Mesothelial cell of epicardium (in vitro differentiated cells): ENCODE results near the gene DAGLB. TPM values are rescaled to one million over a fixed set of nuclear protein-coding genes. Genes with fewer than 3 reads are reported as not detected.

Source experiments
- DNase-seq, 2 experiments: peaks; one replicate each; pipeline ENCODE4 v3.0.0; 2021; ENCODE audit warnings: low spot score in 2 of 2; ENCODE audit not compliant: unreplicated experiment in 2 of 2
- H3K27ac Mint-ChIP-seq: 2 replicates; pipeline ENCODE4 v1.8.0; 2021; ENCODE audit warnings: mixed read lengths
- H3K27me3 Mint-ChIP-seq: 2 replicates; pipeline ENCODE4 v1.8.0; 2021; ENCODE audit warnings: low read depth, mixed read lengths
- H3K36me3 Mint-ChIP-seq: 2 replicates; pipeline ENCODE4 v1.8.0; 2021; ENCODE audit warnings: mixed read lengths
- H3K4me1 Mint-ChIP-seq: 2 replicates; pipeline ENCODE4 v1.8.0; 2021; ENCODE audit warnings: mixed read lengths
- H3K4me3 Mint-ChIP-seq: 2 replicates; pipeline ENCODE4 v1.8.0; 2021; ENCODE audit warnings: mild to moderate bottlenecking, moderate library complexity, mixed read lengths
- H3K9me3 Mint-ChIP-seq: 2 replicates; pipeline ENCODE4 v1.8.0; 2021; ENCODE audit warnings: mixed read lengths
- total RNA-seq: library from RNA; stranded (reverse); gene quantifications from 3 replicates; pipeline ENCODE4 v1.2.1, GENCODE V29; 2021
- TF ChIP-seq, protein P1 (sequence below): fragments of 200-600 bp; sonication (generic); IDR thresholded peaks from one replicate; pipeline ENCODE4 v1.5.0; 2021; ENCODE audit warnings: antibody characterized with exemption; ENCODE audit not compliant: unreplicated experiment

DAGLB gene
- total RNA-seq, 1 donor from 2014 or later = 24.1 TPM

- no peak for DNase-seq
- TF ChIP-seq, protein P1, sequence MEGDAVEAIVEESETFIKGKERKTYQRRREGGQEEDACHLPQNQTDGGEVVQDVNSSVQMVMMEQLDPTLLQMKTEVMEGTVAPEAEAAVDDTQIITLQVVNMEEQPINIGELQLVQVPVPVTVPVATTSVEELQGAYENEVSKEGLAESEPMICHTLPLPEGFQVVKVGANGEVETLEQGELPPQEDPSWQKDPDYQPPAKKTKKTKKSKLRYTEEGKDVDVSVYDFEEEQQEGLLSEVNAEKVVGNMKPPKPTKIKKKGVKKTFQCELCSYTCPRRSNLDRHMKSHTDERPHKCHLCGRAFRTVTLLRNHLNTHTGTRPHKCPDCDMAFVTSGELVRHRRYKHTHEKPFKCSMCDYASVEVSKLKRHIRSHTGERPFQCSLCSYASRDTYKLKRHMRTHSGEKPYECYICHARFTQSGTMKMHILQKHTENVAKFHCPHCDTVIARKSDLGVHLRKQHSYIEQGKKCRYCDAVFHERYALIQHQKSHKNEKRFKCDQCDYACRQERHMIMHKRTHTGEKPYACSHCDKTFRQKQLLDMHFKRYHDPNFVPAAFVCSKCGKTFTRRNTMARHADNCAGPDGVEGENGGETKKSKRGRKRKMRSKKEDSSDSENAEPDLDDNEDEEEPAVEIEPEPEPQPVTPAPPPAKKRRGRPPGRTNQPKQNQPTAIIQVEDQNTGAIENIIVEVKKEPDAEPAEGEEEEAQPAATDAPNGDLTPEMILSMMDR = no peak
- H3K4me1 Mint-ChIP-seq = peaks cover 2% of the 10 kb centered on the region
- H3K27me3 Mint-ChIP-seq = no peaks in the 10 kb centered on the region
- H3K4me3 Mint-ChIP-seq = no peak overlapping the region
- no peaks in the 10 kb centered on the region for H3K9me3 Mint-ChIP-seq
- H3K36me3 Mint-ChIP-seq = peaks cover 7% of the 10 kb centered on the region
- no peak overlapping the region for H3K27ac Mint-ChIP-seq
Measured at GRCh38 chr7:6430974-6431373, 16.8 kb downstream of the DAGLB start.

- peaks cover 12% of the 10 kb centered on the region for H3K36me3 Mint-ChIP-seq
Measured at GRCh38 chr7:6430271-6430940, 17.3 kb downstream of the DAGLB start.

GRCh38 chr7:6425948-6426347 lies 21.8 kb downstream of the DAGLB start:
- Mint-ChIP-seq H3K36me3 (peaks cover 24% of the 10 kb centered on the region), H3K4me1 (no peaks in the 10 kb centered on the region), H3K4me3 (no peak overlapping the region), H3K9me3 (no peaks in the 10 kb centered on the region), H3K27ac (no peak overlapping the region), H3K27me3 (no peaks in the 10 kb centered on the region)
- no peak for DNase-seq
- TF ChIP-seq, protein P1 = no peak

More at GRCh38 chr7:6430271-6430940, 17.3 kb downstream of the DAGLB start:
- no peaks in the 10 kb centered on the region for H3K27me3 Mint-ChIP-seq
- no peak overlapping the region for H3K27ac Mint-ChIP-seq
- DNase-seq = no peak
- TF ChIP-seq, protein P1 = no peak
- no peaks in the 10 kb centered on the region for H3K4me1 Mint-ChIP-seq
- no peaks in the 10 kb centered on the region for H3K9me3 Mint-ChIP-seq
- no peak overlapping the region for H3K4me3 Mint-ChIP-seq

GRCh38 chr7:6423942-6424701 lies 23.6 kb downstream of the DAGLB start:
- Mint-ChIP-seq H3K27ac (no peak overlapping the region), H3K4me1 (no peaks in the 10 kb centered on the region), H3K9me3 (no peaks in the 10 kb centered on the region), H3K36me3 (peaks cover 30% of the 10 kb centered on the region), H3K27me3 (no peaks in the 10 kb centered on the region), H3K4me3 (no peak overlapping the region)
- TF ChIP-seq, protein P1 = no peak
- no peak for DNase-seq

DNA sequence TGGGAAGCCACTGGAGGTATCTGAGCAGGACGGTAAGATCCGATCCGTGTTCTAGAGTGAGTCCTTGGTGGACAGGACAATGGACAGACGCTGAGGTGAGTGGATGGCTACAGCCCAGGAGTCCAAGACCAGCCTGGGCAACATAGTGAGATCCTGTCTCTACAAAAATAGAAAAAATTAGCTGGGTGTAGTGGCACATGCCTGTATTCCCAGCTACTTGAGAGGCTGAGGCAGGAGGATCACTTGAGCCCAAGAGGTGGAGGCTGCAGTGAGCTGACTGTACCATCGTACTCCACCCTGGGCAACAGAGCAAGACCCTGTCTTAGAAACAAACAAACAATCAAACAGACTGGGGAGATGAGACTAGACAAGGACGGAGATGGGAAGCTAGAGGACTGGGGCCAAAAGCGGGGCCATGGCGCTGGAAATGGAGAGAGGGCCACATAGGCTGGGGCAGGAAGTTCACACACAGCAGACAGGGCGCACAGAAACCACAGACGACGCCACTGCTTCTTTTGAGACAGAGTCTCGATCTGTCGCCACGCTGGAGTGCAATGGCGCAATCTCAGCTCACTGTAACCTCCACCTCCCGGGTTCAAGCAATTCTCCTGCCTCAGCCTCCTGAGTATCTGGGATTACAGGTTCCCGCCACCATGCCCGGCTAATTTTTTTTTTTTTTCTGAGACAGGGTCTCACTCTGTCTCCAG lies 24.7 kb downstream of the DAGLB start:
- Mint-ChIP-seq H3K27me3 (no peaks in the 10 kb centered on the region), H3K4me1 (no peaks in the 10 kb centered on the region), H3K9me3 (no peaks in the 10 kb centered on the region), H3K27ac (no peak overlapping the region), H3K4me3 (no peak overlapping the region), H3K36me3 (peaks cover 29% of the 10 kb centered on the region)
- TF ChIP-seq, protein P1 = no peak
- no peak for DNase-seq
